Measurements from ENCODE around the gene TBC1D2.

- no peak for TF ChIP-seq GATA2 (IDR thresholded peaks at IDR 0.05; ENCODE audit: low read depth, low read length)
- no peak for TF ChIP-seq GATA3 (IDR thresholded peaks at IDR 0.05; ENCODE audit: low read depth, low read length)
These were observed 44.2 kb downstream of the TBC1D2 start for GRCh38 chr9:98211260-98211659.
